HG02840 (cell line): ENCODE data around the gene WDTC1.

Source experiments
- ATAC-seq: cut with Tn5 transposase; IDR thresholded peaks from one replicate; pipeline ENCODE4 v1.9.1; 2021; ENCODE audit warnings: mild to moderate bottlenecking, moderate library complexity, moderate number of reproducible peaks; ENCODE audit not compliant: unreplicated experiment, low FRiP score

The WDTC1 gene

DNA sequence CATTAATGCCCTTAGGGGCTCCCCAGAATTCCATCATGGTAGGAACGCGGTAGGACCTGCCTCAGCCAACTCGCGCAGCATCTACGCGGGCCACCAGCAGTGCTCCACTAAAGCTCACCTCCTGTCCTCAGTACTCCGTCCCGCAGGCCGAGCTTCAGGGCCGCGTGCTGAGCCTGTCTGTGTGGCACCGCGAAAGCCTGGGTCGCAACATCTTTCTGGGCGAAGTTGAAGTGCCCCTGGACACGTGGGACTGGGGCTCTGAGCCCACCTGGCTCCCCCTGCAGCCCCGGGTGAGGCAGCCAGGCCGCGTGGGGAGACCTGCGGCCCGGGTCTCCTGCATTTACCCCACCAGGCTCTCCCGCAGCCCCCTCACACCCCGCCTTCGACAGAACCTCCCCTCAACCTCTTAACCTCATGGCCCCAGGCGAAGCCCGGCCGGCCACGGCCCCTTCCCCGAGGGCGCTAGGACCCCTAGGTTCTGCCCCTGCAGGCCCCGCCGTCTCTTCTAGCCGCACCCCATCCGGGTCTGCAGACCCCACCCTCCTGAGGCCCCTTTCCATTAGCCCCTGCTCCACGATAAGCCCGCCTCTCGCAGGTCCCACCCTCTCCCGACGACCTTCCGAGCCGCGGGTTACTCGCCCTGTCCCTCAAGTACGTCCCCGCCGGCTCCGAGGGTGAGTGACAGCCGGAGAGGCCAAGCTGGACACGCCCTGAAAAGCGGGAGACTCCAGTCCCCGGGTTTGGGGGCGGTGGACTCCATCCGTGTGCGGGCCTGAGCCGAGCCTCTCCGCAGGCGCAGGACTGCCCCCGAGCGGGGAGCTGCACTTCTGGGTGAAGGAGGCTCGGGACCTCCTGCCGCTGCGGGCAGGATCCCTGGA lies 116.5 kb downstream of the WDTC1 start:
- no peak for ATAC-seq

- no peak for ATAC-seq
Observed at GRCh38 chr1:27351541-27352107, 117.2 kb downstream of the WDTC1 start.

- ATAC-seq: no peak
Observed at GRCh38 chr1:27353166-27353565, 118.7 kb downstream of the WDTC1 start.

- no peak for ATAC-seq
Observed at GRCh38 chr1:27353629-27354028, 119.2 kb downstream of the WDTC1 start.

GRCh38 chr1:27355683-27356082 lies 121.3 kb downstream of the WDTC1 start:
- no peak for ATAC-seq

- ATAC-seq: no peak
Observed at GRCh38 chr1:27356277-27356618, 121.8 kb downstream of the WDTC1 start.

DNA sequence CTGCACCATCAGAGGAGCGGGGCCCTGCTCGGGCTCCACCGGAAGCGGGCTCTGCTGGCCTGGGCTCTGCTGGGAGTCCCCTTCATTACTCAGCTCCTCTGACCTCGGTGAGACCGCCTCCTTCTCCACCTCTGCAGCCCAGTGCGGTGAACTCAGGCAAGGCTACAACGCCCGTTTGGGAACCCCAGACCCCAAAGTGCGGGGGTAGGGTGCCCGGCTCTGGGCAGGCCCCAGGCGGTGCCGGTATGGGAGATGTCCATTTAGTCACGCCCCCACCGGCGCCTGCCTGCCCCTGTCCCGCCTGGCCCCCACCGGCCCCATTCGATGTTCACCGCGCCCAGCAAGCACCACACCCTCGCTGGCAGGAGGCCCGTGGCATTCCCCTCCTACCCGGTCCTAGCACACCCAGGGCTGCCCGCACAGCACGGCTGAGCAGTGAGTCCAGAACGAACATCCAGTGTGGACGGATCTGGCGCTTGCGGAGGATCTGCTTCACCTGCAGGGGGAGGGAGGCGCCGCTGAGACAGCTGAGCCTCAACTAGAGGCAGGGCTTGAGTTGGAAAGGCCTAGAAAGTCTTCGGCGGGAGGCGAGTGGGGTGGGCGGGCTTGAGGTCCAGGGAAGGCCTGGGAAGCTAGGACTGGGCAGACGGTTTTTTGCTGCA lies 122.3 kb downstream of the WDTC1 start:
- no peak for ATAC-seq

DNA sequence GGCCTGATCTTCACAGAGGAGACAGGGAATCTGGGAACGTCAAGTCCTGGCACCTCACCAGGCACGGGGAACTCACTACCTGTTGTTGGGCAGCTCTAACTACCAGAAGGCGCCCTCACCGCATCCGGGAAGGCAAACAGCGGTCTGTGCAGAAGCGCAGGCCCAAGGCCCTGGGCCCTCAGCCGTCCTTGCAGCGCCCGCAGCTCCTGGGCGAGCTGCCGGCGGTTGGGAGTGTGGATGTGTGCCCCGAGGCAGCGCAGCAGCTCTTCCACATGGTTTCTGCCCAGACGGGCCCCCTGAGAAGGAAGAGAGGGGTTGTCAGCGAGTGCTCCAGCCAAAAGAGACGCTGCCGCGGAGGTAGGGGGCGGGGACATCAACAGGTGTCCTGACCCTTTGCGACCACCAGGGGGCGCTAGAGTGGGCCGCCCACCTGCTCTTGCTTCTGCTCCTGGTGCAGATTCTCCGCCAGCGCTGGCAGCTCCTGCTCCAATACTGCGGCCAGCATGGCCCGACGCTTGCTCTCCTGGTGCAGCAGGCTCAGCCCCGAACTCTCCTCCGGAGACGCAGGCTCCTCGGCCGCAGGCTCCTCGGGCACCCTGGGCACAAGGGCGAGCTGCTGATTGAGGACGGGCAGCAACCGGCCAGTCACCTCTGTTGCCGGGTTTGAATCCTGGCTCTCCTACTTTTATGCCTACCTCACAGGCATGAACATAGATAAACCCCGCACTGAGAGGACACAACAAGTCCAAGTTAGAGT lies 123.0 kb downstream of the WDTC1 start:
- no peak for ATAC-seq
